H9 (cell line): ENCODE measurements around the gene PTPRS. TPM values are rescaled to one million over a fixed set of nuclear protein-coding genes. Genes with fewer than 3 reads are reported as not detected.

Experiments
- DNase-seq: peaks from one replicate; pipeline ENCODE4 v3.0.0-alpha.2; 2017
- H2AFZ ChIP-seq: one replicate; pipeline ENCODE4 v1.6.1; 2013; ENCODE audit warnings: mild to moderate bottlenecking, low read length, control low read depth, moderate library complexity
- H2AK5ac ChIP-seq: 2 replicates; pipeline ENCODE4 v1.6.1; 2013; ENCODE audit warnings: low read length, control low read depth, mixed read lengths; ENCODE audit not compliant: insufficient read length
- H2BK120ac ChIP-seq: one replicate; pipeline ENCODE4 v1.6.1; 2013; ENCODE audit warnings: low read depth, mild to moderate bottlenecking, low read length, control low read depth, inconsistent platforms; ENCODE audit not compliant: poor library complexity, severe bottlenecking
- H2BK12ac ChIP-seq: 2 replicates; pipeline ENCODE4 v1.6.1; 2013; ENCODE audit warnings: low read length, control low read depth, mixed read lengths, low read depth; ENCODE audit not compliant: insufficient read length
- H2BK15ac ChIP-seq: 2 replicates; pipeline ENCODE4 v1.6.1; 2013; ENCODE audit warnings: low read depth, low read length, control low read depth
- H2BK20ac ChIP-seq: one replicate; pipeline ENCODE4 v1.6.1; 2013; ENCODE audit warnings: low read depth, mild to moderate bottlenecking, low read length, control low read depth, inconsistent platforms; ENCODE audit not compliant: poor library complexity, severe bottlenecking
- H2BK5ac ChIP-seq: 2 replicates; pipeline ENCODE4 v1.6.1; 2013; ENCODE audit warnings: low read length, control low read depth, mixed read lengths; ENCODE audit not compliant: insufficient read length
- H3K14ac ChIP-seq: 2 replicates; pipeline ENCODE4 v1.6.1; 2013; ENCODE audit warnings: low read length, control low read depth; ENCODE audit not compliant: insufficient read depth
- H3K18ac ChIP-seq: 2 replicates; pipeline ENCODE4 v1.6.1; 2013; ENCODE audit warnings: low read depth, mild to moderate bottlenecking, mixed read lengths, low read length, control low read depth; ENCODE audit not compliant: insufficient read length
- H3K23ac ChIP-seq: 2 replicates; pipeline ENCODE4 v1.6.1; 2013; ENCODE audit warnings: low read length, control low read depth, mixed read lengths, low read depth; ENCODE audit not compliant: insufficient read length
- H3K23me2 ChIP-seq: 2 replicates; pipeline ENCODE4 v1.6.1; 2013; ENCODE audit warnings: low read depth, mild to moderate bottlenecking, mixed read lengths, low read length, control low read depth; ENCODE audit not compliant: insufficient read length, poor library complexity, severe bottlenecking
- H3K27ac ChIP-seq: 2 replicates; pipeline ENCODE4 v1.5.1; 2013; ENCODE audit warnings: low read length, control low read depth, mixed read lengths, low read depth; ENCODE audit not compliant: insufficient read length
- H3K27me3 ChIP-seq: 2 replicates; pipeline ENCODE4 v1.6.1; 2013; ENCODE audit warnings: low read length, control low read depth, inconsistent platforms; ENCODE audit not compliant: insufficient read depth
- H3K4ac ChIP-seq: 2 replicates; pipeline ENCODE4 v1.6.1; 2013; ENCODE audit warnings: low read depth, mild to moderate bottlenecking, control low read depth, inconsistent platforms, low read length, moderate library complexity
- H3K4me1 ChIP-seq: 2 replicates; pipeline ENCODE4 v1.6.1; 2013; ENCODE audit warnings: low read length, control low read depth, inconsistent platforms; ENCODE audit not compliant: insufficient read depth
- H3K4me2 ChIP-seq: 2 replicates; pipeline ENCODE4 v1.6.1; 2013; ENCODE audit warnings: low read length, control low read depth, mixed read lengths; ENCODE audit not compliant: insufficient read length, insufficient read depth
- H3K56ac ChIP-seq: 2 replicates; pipeline ENCODE4 v1.6.1; 2013; ENCODE audit warnings: low read depth, mild to moderate bottlenecking, mixed read lengths, low read length, control low read depth; ENCODE audit not compliant: insufficient read length
- H3K79me1 ChIP-seq: 2 replicates; pipeline ENCODE4 v1.6.1; 2013; ENCODE audit warnings: low read depth, mild to moderate bottlenecking, moderate library complexity, low read length, control low read depth, inconsistent platforms; ENCODE audit not compliant: insufficient read depth, poor library complexity, severe bottlenecking
- H3K79me2 ChIP-seq: 2 replicates; pipeline ENCODE4 v1.6.1; 2013; ENCODE audit warnings: low read length, control low read depth, inconsistent platforms; ENCODE audit not compliant: insufficient read depth
- H3K9ac ChIP-seq: 2 replicates; pipeline ENCODE4 v1.6.1; 2013; ENCODE audit warnings: low read length, control low read depth, mixed read lengths; ENCODE audit not compliant: insufficient read length; ENCODE audit errors: extremely low read depth
- H3K9me3 ChIP-seq: one replicate; pipeline ENCODE4 v1.6.1; 2013; ENCODE audit warnings: low read depth, low read length, inconsistent platforms; ENCODE audit not compliant: control insufficient read depth
- H3T11ph ChIP-seq: one replicate; pipeline ENCODE4 v1.6.1; 2013; ENCODE audit warnings: mild to moderate bottlenecking, low read length, control low read depth, inconsistent platforms
- H4K20me1 ChIP-seq: one replicate; pipeline ENCODE4 v1.6.1; 2013; ENCODE audit not compliant: control insufficient read depth, insufficient read length, insufficient read depth
- H4K5ac ChIP-seq: 2 replicates; pipeline ENCODE4 v1.6.1; 2013; ENCODE audit warnings: low read depth, mild to moderate bottlenecking, mixed read lengths, low read length, control low read depth; ENCODE audit not compliant: insufficient read length
- H4K8ac ChIP-seq: replicated peaks from 2 replicates; pipeline ENCODE4 v1.6.1; 2013; ENCODE audit warnings: low read length, control low read depth, mixed read lengths, low read depth; ENCODE audit not compliant: insufficient read length
- H4K91ac ChIP-seq: 2 replicates; pipeline ENCODE4 v1.6.1; 2013; ENCODE audit warnings: low read depth, mild to moderate bottlenecking, moderate library complexity, mixed read lengths, low read length, control low read depth; ENCODE audit not compliant: insufficient read length
- H3K27ac Mint-ChIP-seq, 3 experiments: 2 replicates in 2 of 3; 3 replicates in 1 of 3; pipeline ENCODE4 v1.8.0; 2020 to 2021; ENCODE audit warnings: mixed read lengths in 3 of 3, mild to moderate bottlenecking in 1 of 3, moderate library complexity in 1 of 3
- H3K27me3 Mint-ChIP-seq: 2 replicates; pipeline ENCODE4 v1.8.0; 2021; ENCODE audit warnings: low read depth, mild to moderate bottlenecking, moderate library complexity, mixed read lengths
- H3K36me3 Mint-ChIP-seq, 3 experiments: 2 replicates in 2 of 3; 3 replicates in 1 of 3; pipeline ENCODE4 v1.8.0; 2020 to 2021; ENCODE audit warnings: low read depth in 3 of 3, mixed read lengths in 3 of 3; ENCODE audit not compliant: insufficient read depth in 1 of 3
- H3K4me1 Mint-ChIP-seq, 2 experiments: 2 replicates each; pipeline ENCODE4 v1.8.0; 2020; ENCODE audit warnings: mixed read lengths in 2 of 2
- H3K4me3 Mint-ChIP-seq, 2 experiments: 2 replicates in 1 of 2; 3 replicates in 1 of 2; pipeline ENCODE4 v1.8.0; 2020 to 2021; ENCODE audit warnings: mild to moderate bottlenecking in 2 of 2, mixed read lengths in 2 of 2, moderate library complexity in 1 of 2
- H3K9me3 Mint-ChIP-seq, 2 experiments: 2 replicates in 1 of 2; 3 replicates in 1 of 2; pipeline ENCODE4 v1.8.0; 2020; ENCODE audit warnings: mild to moderate bottlenecking in 2 of 2, mixed read lengths in 2 of 2, moderate library complexity in 1 of 2
- CTCF ChIP-seq: fragments of 200-600 bp; sonication (generic); conservative IDR thresholded peaks from 3 replicates; pipeline ENCODE4 v1.8.0; 2021; ENCODE audit warnings: antibody characterized with exemption, mild to moderate bottlenecking
- WGBS: extraction: QIAGEN DNeasy Blood & Tissue Kit; methylation state at CpG from one replicate; pipeline ENCODE4 v1.1.7; 2013; ENCODE audit warnings: missing lambda C conversion rate, low lambda C conversion rate, mixed read lengths; ENCODE audit not compliant: insufficient read length; ENCODE audit errors: extremely low coverage; 5-methylcytosine and 5-hydroxymethylcytosine counted together
- total RNA-seq: library from RNA; stranded (reverse); gene quantifications from 2 replicates; pipeline ENCODE4 v1.2.1, GENCODE V29; 2021

PTPRS gene
- total RNA-seq, 1 experiment from 2014 or later: 186 TPM

GRCh38 chr19:5297272-5297669 lies 43.3 kb downstream of the PTPRS start:
- H3K9me3 ChIP-seq: no peaks in the 10 kb centered on the region
- peaks cover 5% of the 10 kb centered on the region; the same call in 1 of the 2 replicates for H3K79me2 ChIP-seq
- peaks cover 9% of the 10 kb centered on the region for H3K23me2 ChIP-seq
- no CpG with 5 or more reads among the region's 6 CpGs for WGBS
- peaks cover 6% of the 10 kb centered on the region for H3K79me1 ChIP-seq
- H3T11ph ChIP-seq: no peak overlapping the region
- Mint-ChIP-seq H3K4me1 (peaks cover 9 to 17% of the 10 kb centered on the region in 2 experiments), H3K4me3 (no peak overlapping the region; a peak in 1 of 5 replicates), H3K9me3 (no peaks in the 10 kb centered on the region), H3K27me3 (peaks cover 3% of the 10 kb centered on the region; the same call in 1 of the 2 replicates), H3K36me3 (peaks cover 4% of the 10 kb centered on the region in 3 experiments; a peak in 3 of 7 replicates), H3K27ac (no peak overlapping the region)
- H2AK5ac ChIP-seq: no peak overlapping the region
- no peak overlapping the region for H2BK20ac ChIP-seq
- H4K20me1 ChIP-seq: no peaks in the 10 kb centered on the region
- H4K8ac ChIP-seq: no peak overlapping the region
- no peak overlapping the region for H3K23ac ChIP-seq
- no peak overlapping the region for H3K4ac ChIP-seq
- H3K27ac ChIP-seq: no peak overlapping the region
- no peaks in the 10 kb centered on the region for H3K27me3 ChIP-seq
- H2BK5ac ChIP-seq: no peak overlapping the region
- H4K91ac ChIP-seq: no peak overlapping the region
- H4K5ac ChIP-seq: no peak overlapping the region
- H2AFZ ChIP-seq: no peak overlapping the region
- no peak overlapping the region for H3K9ac ChIP-seq
- no peak for TF ChIP-seq CTCF
- H3K14ac ChIP-seq: no peak overlapping the region
- H2BK120ac ChIP-seq: no peak overlapping the region
- no peaks in the 10 kb centered on the region for H3K4me1 ChIP-seq
- no peak overlapping the region for H2BK12ac ChIP-seq
- no peak overlapping the region for H3K56ac ChIP-seq
- H3K18ac ChIP-seq: no peak overlapping the region
- no peak overlapping the region for H3K4me2 ChIP-seq
- no peak for DNase-seq
- no peak overlapping the region for H2BK15ac ChIP-seq
